ENCODE data around the gene TRIM3.

The TRIM3 gene

GRCh38 chr11:6405846-6406245 lies 67.9 kb downstream of the TRIM3 start:
- DNase-seq: peak in 1 of 10 donors; percentile 55
- intact Hi-C loops (cut with DNase I): no loop called here

GRCh38 chr11:6405052-6405667 lies 68.6 kb downstream of the TRIM3 start:
- intact Hi-C loops (cut with DNase I): no loop called here
- DNase-seq: peak; percentile 57 to 96 (median 77)

- intact Hi-C loops (cut with DNase I): no loop called here
- DNase-seq: peak in 6 of 10 donors; percentile 51 to 95 (median 80)
Measured at GRCh38 chr11:6404342-6405051, 69.2 kb downstream of the TRIM3 start.

GRCh38 chr11:6403539-6403938 lies 70.2 kb downstream of the TRIM3 start:
- DNase-seq: peak in 1 of 10 donors; percentile 55
- intact Hi-C loops (cut with DNase I): no loop called here

GRCh38 chr11:6402561-6402981 lies 71.2 kb downstream of the TRIM3 start:
- peak in 1 of 10 donors; percentile 23 for DNase-seq
- intact Hi-C loops (cut with DNase I): no loop called here

- peak in 2 of 10 donors; percentile 75 to 83 for DNase-seq
Measured at GRCh38 chr11:6402061-6402470, 71.7 kb downstream of the TRIM3 start.

GRCh38 chr11:6401464-6401863 lies 72.3 kb downstream of the TRIM3 start:
- peak in 4 of 10 donors; percentile 23 to 86 (median 77) for DNase-seq
- intact Hi-C loops (cut with DNase I): no loop called here

More at GRCh38 chr11:6402061-6402470, 71.7 kb downstream of the TRIM3 start:
- intact Hi-C loops (cut with DNase I): no loop called here

GRCh38 chr11:6400431-6401345 lies 73.1 kb downstream of the TRIM3 start:
- intact Hi-C loops (cut with DNase I): no loop called here
- DNase-seq: peak in 2 of 10 donors; percentile 39 to 89
